Ecto neural progenitor cell (in vitro differentiated cells): ENCODE data around the gene TOLLIP.

Experiments used
- DNase-seq: peaks from one replicate; pipeline ENCODE4 v3.0.0-alpha.2; 2018; ENCODE audit warnings: low spot score

Gene TOLLIP

GRCh38 chr11:1232021-1232882 lies 77.2 kb downstream of the TOLLIP start:
- peak; percentile 45 for DNase-seq

GRCh38 chr11:1231396-1232020 lies 77.9 kb downstream of the TOLLIP start:
- DNase-seq = peak; percentile 43

- peak; percentile 45 for DNase-seq
Observed at GRCh38 chr11:1230456-1231395, 78.7 kb downstream of the TOLLIP start.

GRCh38 chr11:1230121-1230455 lies 79.3 kb downstream of the TOLLIP start:
- peak; percentile 32 for DNase-seq

GRCh38 chr11:1229471-1230120 lies 79.8 kb downstream of the TOLLIP start:
- peak; percentile 38 for DNase-seq

GRCh38 chr11:1228921-1229451 lies 80.4 kb downstream of the TOLLIP start:
- DNase-seq = peak; percentile 42

- peak; percentile 39 for DNase-seq
Observed at GRCh38 chr11:1228101-1228821, 81.2 kb downstream of the TOLLIP start.

- peak; percentile 42 for DNase-seq
Observed at GRCh38 chr11:1227551-1228100, 81.8 kb downstream of the TOLLIP start.

- peak; percentile 62 for DNase-seq
Observed at GRCh38 chr11:1226986-1227550, 82.4 kb downstream of the TOLLIP start.

- peak; percentile 69 for DNase-seq
Observed at GRCh38 chr11:1226226-1226985, 83.0 kb downstream of the TOLLIP start.

GRCh38 chr11:1225386-1226225 lies 83.8 kb downstream of the TOLLIP start:
- DNase-seq = no peak

- DNase-seq = peak; percentile 74
Observed at GRCh38 chr11:1224491-1225385, 84.7 kb downstream of the TOLLIP start.
